A549 (cell line): Measurements from ENCODE around the gene FBXO15.

ENCODE experiments used
- CTCF ChIP-seq: fragments of >200 bp; sonication (Bioruptor Twin); formaldehyde crosslinking; IDR thresholded peaks from 3 replicates; pipeline ENCODE4 v1.5.1; 2016
- HES2 ChIP-seq: fragments of >200 bp; sonication (Bioruptor Twin); formaldehyde crosslinking; IDR thresholded peaks from 2 replicates; pipeline ENCODE4 v1.6.1; 2016
- NR3C1 ChIP-seq: fragments of >200 bp; sonication (Bioruptor Twin); formaldehyde crosslinking; IDR thresholded peaks from 3 replicates; pipeline ENCODE4 v1.6.1; 2017
- POLR2A ChIP-seq: IDR thresholded peaks from 2 replicates; pipeline ENCODE4 v1.6.1; 2012; ENCODE audit warnings: mild to moderate bottlenecking, low read length
- RAD21 ChIP-seq, 2 experiments: fragments of >200 bp in 1 of 2; sonication (Bioruptor Twin) in 1 of 2; formaldehyde crosslinking in 1 of 2; IDR thresholded peaks in 1 of 2; conservative IDR thresholded peaks in 1 of 2; 2 replicates in 1 of 2; 3 replicates in 1 of 2; pipeline ENCODE4 v1.6.1; 2012 to 2018; ENCODE audit warnings: inconsistent platforms in 1 of 2

GRCh38 chr18:74146756-74147155 lies 878 bp downstream of the FBXO15 start:
- TF ChIP-seq POLR2A: no peak
- no peak for TF ChIP-seq RAD21 (conservative IDR thresholded peaks at IDR 0.05 in 1 of 2, IDR thresholded peaks at IDR 0.05 in 1 of 2)
- no peak for TF ChIP-seq CTCF
- TF ChIP-seq HES2: no peak
- TF ChIP-seq NR3C1: no peak
